ENCODE measurements around the gene CEACAM5.
"Not testable (repeated sequence)": the region's sequence is repeated elsewhere in the genome, so short reads cannot be mapped to it uniquely, and the experiment has no call there.

The CEACAM5 gene

DNA sequence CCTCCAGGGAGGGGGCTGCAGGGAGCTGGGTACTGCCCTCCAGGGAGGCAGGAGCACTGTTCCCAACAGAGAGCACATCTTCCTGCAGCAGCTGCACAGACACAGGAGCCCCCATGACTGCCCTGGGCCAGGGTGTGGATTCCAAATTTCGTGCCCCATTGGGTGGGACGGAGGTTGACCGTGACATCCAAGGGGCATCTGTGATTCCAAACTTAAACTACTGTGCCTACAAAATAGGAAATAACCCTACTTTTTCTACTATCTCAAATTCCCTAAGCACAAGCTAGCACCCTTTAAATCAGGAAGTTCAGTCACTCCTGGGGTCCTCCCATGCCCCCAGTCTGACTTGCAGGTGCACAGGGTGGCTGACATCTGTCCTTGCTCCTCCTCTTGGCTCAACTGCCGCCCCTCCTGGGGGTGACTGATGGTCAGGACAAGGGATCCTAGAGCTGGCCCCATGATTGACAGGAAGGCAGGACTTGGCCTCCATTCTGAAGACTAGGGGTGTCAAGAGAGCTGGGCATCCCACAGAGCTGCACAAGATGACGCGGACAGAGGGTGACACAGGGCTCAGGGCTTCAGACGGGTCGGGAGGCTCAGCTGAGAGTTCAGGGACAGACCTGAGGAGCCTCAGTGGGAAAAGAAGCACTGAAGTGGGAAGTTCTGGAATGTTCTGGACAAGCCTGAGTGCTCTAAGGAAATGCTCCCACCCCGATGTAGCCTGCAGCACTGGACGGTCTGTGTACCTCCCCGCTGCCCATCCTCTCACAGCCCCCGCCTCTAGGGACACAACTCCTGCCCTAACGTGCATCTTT is 7.8 kb upstream of the CEACAM5 start:
- no peak for DNase-seq (ENCODE audit: extremely low read depth in 1 of 2, low read depth in 1 of 2)

GRCh38 chr19:41701401-41702075 is 6.9 kb upstream of the CEACAM5 start:
- DNase-seq (ENCODE audit: extremely low read depth in 1 of 2, low read depth in 1 of 2), result no peak

GRCh38 chr19:41702171-41702651 is 6.2 kb upstream of the CEACAM5 start:
- no peak for DNase-seq (ENCODE audit: extremely low read depth in 1 of 2, low read depth in 1 of 2)

- no peak for DNase-seq (ENCODE audit: extremely low read depth in 1 of 2, low read depth in 1 of 2)
Observed at GRCh38 chr19:41703602-41704293, 4.7 kb upstream of the CEACAM5 start.

DNA sequence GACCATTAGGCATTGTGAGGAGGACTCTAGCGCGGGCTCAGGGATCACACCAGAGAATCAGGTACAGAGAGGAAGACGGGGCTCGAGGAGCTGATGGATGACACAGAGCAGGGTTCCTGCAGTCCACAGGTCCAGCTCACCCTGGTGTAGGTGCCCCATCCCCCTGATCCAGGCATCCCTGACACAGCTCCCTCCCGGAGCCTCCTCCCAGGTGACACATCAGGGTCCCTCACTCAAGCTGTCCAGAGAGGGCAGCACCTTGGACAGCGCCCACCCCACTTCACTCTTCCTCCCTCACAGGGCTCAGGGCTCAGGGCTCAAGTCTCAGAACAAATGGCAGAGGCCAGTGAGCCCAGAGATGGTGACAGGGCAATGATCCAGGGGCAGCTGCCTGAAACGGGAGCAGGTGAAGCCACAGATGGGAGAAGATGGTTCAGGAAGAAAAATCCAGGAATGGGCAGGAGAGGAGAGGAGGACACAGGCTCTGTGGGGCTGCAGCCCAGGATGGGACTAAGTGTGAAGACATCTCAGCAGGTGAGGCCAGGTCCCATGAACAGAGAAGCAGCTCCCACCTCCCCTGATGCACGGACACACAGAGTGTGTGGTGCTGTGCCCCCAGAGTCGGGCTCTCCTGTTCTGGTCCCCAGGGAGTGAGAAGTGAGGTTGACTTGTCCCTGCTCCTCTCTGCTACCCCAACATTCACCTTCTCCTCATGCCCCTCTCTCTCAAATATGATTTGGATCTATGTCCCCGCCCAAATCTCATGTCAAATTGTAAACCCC is 2.8 kb upstream of the CEACAM5 start:
- DNase-seq (ENCODE audit: extremely low read depth in 1 of 2, low read depth in 1 of 2), result peak in 1 of 2 donors; percentile 8

DNA sequence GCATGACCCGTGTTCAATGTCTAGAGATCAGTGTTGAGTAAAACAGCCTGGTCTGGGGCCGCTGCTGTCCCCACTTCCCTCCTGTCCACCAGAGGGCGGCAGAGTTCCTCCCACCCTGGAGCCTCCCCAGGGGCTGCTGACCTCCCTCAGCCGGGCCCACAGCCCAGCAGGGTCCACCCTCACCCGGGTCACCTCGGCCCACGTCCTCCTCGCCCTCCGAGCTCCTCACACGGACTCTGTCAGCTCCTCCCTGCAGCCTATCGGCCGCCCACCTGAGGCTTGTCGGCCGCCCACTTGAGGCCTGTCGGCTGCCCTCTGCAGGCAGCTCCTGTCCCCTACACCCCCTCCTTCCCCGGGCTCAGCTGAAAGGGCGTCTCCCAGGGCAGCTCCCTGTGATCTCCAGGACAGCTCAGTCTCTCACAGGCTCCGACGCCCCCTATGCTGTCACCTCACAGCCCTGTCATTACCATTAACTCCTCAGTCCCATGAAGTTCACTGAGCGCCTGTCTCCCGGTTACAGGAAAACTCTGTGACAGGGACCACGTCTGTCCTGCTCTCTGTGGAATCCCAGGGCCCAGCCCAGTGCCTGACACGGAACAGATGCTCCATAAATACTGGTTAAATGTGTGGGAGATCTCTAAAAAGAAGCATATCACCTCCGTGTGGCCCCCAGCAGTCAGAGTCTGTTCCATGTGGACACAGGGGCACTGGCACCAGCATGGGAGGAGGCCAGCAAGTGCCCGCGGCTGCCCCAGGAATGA is 1.5 kb upstream of the CEACAM5 start:
- DNase-seq (ENCODE audit: extremely low read depth in 1 of 2, low read depth in 1 of 2), result peak; percentile 23 to 51

- no peak for DNase-seq (ENCODE audit: extremely low read depth in 1 of 2, low read depth in 1 of 2)
Observed at GRCh38 chr19:41707502-41707812, 969 bp upstream of the CEACAM5 start.

DNA sequence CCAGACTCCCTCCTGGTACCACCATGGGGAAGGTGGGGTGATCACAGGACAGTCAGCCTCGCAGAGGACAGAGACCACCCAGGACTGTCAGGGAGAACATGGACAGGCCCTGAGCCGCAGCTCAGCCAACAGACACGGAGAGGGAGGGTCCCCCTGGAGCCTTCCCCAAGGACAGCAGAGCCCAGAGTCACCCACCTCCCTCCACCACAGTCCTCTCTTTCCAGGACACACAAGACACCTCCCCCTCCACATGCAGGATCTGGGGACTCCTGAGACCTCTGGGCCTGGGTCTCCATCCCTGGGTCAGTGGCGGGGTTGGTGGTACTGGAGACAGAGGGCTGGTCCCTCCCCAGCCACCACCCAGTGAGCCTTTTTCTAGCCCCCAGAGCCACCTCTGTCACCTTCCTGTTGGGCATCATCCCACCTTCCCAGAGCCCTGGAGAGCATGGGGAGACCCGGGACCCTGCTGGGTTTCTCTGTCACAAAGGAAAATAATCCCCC is 505 bp upstream of the CEACAM5 start:
- DNase-seq (ENCODE audit: extremely low read depth in 1 of 2, low read depth in 1 of 2), result no peak

DNA sequence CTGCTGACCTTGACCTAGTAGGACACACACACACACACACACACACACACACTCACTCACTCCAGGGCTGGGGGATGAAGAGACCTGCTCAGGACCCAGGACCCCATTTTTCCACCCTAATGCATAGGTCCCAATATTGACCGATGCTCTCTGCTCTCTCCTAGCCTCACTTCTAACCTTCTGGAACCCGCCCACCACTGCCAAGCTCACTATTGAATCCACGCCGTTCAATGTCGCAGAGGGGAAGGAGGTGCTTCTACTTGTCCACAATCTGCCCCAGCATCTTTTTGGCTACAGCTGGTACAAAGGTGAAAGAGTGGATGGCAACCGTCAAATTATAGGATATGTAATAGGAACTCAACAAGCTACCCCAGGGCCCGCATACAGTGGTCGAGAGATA is 1.1 kb downstream of the CEACAM5 start:
- not testable (repeated sequence) for DNase-seq (ENCODE audit: extremely low read depth in 1 of 2, low read depth in 1 of 2)

DNA sequence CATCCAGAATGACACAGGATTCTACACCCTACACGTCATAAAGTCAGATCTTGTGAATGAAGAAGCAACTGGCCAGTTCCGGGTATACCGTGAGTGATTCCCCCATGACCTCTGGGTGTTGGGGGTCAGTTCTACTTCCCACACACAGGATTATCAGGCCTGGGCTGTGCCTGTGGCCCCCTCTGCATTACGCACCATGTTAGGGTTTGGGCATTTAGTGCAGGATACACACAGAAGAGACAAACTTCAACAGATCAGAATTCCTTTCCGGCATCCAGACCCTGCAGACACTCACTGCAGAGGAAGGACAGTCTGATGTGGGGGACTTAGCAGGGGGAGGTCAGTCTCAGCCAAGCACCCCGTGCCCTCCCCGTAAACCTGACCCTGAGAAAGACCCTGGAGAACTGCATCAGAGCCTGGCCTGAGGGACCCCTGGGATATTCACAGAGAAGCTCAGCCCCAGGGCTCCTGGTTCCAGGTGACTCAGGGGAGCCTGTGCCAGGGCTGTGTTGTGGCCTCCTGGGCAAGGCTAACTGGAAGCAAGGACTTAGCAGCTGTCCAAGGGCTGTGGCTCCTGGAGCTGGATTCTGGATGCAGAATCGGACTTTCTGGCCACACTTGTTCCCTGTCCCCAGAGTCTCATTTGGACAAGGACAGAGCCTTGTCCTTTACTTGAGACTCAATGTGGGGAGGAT is 1.7 kb downstream of the CEACAM5 start:
- no peak for DNase-seq (ENCODE audit: extremely low read depth in 1 of 2, low read depth in 1 of 2)

DNA sequence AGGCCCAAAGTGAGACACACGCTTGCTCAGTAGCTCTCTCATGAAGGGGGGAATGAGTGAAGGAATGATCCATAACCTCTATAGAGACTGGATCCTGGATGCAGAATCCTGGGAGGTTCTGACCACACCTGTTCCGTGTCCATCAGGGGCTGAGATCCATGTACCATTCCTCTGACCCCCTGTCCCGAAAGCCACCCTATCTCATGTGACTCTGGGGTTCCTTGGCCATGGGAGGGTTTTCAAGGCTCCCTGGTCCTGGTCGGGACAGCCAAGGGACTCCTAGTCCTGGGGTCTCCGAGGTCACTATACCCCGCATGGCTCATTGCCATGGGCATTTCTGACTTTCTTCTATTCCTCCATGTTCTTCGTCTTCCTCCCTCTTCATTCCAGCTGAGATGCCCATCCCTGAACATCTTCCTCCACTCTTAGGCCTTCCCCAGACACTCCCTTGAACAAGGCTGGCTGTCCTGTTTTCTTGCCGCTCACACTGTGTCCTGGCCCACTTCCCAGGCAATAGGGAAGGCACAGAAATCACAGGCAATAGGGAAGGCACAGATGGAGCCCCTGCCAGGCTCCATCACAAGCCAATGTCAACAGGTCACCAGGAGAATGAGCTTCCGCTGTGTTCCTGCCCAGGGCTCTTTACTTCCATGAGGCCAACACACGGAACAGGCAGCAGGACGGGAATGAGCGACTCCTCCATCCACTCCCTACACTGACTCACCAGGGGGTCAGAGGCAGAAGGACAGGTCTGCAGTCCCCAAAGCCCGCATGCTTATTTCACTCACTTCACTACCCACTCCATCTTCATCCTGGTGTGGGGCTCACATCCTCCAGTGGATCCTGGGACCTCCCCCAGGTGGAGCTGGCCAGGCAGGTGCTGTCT is 3.2 kb downstream of the CEACAM5 start:
- DNase-seq (ENCODE audit: extremely low read depth in 1 of 2, low read depth in 1 of 2), result no peak

GRCh38 chr19:41714598-41714997 is 6.2 kb downstream of the CEACAM5 start:
- DNase-seq (ENCODE audit: extremely low read depth in 1 of 2, low read depth in 1 of 2), result no peak

- no peak for DNase-seq (ENCODE audit: extremely low read depth in 1 of 2, low read depth in 1 of 2)
Observed at GRCh38 chr19:41718761-41719160, 10.3 kb downstream of the CEACAM5 start.

DNA sequence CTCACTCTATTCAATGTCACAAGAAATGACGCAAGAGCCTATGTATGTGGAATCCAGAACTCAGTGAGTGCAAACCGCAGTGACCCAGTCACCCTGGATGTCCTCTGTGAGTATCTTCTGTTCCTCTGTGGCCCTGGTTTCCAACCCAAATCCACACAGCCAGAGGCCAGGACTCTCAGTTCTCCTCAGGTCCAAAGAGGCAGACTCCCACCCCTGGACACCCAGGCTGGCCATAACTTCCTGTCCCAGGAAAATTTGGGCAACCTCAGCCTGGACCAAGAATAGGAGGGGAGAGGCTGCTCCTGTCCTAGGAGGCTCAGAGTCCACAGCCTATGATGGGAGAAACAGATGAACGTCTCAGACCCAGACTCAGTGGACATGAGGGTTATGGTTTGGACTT is 11.7 kb downstream of the CEACAM5 start:
- no peak for DNase-seq (ENCODE audit: extremely low read depth in 1 of 2, low read depth in 1 of 2)

- no peak for DNase-seq (ENCODE audit: extremely low read depth in 1 of 2, low read depth in 1 of 2)
Observed at GRCh38 chr19:41726493-41726892, 18.1 kb downstream of the CEACAM5 start.

DNA sequence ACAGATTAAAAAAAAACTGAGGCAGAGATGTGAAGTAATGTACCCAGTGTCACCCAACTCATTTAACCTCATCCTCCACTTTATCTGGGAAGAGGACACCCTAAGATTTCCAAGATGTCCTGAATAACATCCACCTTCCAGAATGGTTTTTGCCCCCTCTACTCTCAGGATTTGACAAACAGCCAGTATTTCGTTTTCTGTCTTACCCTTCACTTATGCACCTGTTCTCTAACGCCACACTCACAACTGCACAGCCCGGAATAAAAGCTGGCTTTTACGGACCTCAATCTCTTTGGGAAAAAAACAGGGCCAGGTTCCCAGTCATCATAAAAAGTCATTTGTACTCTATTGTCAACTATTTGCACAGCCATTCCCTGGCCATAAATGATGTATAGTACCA is 25.7 kb downstream of the CEACAM5 start:
- DNase-seq (ENCODE audit: extremely low read depth in 1 of 2, low read depth in 1 of 2), result no peak

- no peak for DNase-seq (ENCODE audit: extremely low read depth in 1 of 2, low read depth in 1 of 2)
Observed at GRCh38 chr19:41734585-41734984, 26.2 kb downstream of the CEACAM5 start.

DNA sequence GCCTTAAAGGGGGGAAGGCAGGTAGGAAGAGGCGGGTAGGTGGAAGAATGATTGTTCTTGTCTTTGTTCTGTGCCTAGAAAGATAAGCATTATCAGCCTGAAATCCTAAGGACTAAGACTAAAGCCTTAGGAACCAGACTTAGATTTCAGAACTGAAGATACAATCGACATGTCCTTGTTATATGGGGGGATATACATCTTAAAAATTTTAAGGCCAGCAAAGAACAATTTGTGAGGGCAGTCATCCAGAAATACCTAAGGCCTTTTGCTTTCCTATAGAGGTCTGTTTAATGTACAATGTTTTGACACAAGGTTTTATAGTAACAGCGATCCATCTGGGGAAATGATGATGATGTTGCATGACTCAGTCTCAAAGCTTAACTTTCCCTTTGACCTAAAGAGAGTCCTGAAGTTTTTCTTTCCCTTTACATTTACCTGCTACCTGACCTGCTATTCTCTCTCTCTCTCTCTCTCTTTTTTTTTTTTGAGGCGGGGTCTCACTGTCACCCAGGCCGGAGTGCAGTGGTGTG is 26.7 kb downstream of the CEACAM5 start:
- no peak for DNase-seq (ENCODE audit: extremely low read depth in 1 of 2, low read depth in 1 of 2)

Measured in activated CD8-positive, alpha-beta memory T cell treated with anti-CD3 and anti-CD28 coated beads for 1 hour (primary cell).